ENCODE measurements around the gene PRKAG2.

DNA sequence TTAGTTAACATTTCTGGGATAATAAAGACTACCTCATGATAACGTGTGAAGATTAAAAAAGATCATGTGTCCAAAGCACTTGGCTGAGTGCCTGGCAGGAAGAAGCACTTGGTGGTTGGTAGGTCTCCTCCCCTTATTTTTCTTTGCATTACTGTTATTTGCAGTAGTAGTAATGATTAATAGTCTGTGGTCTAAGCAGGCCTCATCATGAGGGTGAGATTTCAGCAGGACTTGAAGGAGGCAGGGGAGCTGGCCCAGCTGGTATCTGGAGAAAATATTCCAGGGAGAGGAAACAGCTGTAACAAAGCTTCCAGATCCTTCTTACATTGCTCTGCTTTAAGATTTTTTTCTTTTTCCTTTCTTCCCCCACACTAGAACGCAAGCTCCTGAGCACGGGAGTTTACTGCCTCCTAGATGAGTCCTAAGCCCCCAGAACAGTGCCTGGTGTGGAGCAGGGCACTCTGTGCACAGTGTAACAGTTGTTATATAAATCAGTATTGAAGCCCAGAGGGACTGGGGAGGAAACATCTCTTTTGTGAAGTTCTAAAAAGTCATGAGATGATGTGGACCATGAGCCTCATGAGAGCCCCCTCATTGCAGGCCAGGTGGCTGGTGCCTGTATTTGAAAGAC, 326.1 kb downstream of the PRKAG2 start:
- TF ChIP-seq EP300 (IDR thresholded peaks at IDR 0.05; ENCODE audit: borderline replicate concordance) (no peak), TAF1 (IDR thresholded peaks at IDR 0.05; ENCODE audit: low read depth) (no peak), ZBTB7A (IDR thresholded peaks at IDR 0.05; ENCODE audit: low read depth) (no peak), FOXM1 (IDR thresholded peaks at IDR 0.05; ENCODE audit: borderline replicate concordance, low read depth) (no peak), RAD21 (IDR thresholded peaks at IDR 0.05; ENCODE audit: low read depth) (no peak), YY1 (IDR thresholded peaks at IDR 0.05; ENCODE audit: low read depth) (no peak), MAX (IDR thresholded peaks at IDR 0.05) (no peak), NFIC (IDR thresholded peaks at IDR 0.05) (no peak)
- TF ChIP-seq, protein P1, sequence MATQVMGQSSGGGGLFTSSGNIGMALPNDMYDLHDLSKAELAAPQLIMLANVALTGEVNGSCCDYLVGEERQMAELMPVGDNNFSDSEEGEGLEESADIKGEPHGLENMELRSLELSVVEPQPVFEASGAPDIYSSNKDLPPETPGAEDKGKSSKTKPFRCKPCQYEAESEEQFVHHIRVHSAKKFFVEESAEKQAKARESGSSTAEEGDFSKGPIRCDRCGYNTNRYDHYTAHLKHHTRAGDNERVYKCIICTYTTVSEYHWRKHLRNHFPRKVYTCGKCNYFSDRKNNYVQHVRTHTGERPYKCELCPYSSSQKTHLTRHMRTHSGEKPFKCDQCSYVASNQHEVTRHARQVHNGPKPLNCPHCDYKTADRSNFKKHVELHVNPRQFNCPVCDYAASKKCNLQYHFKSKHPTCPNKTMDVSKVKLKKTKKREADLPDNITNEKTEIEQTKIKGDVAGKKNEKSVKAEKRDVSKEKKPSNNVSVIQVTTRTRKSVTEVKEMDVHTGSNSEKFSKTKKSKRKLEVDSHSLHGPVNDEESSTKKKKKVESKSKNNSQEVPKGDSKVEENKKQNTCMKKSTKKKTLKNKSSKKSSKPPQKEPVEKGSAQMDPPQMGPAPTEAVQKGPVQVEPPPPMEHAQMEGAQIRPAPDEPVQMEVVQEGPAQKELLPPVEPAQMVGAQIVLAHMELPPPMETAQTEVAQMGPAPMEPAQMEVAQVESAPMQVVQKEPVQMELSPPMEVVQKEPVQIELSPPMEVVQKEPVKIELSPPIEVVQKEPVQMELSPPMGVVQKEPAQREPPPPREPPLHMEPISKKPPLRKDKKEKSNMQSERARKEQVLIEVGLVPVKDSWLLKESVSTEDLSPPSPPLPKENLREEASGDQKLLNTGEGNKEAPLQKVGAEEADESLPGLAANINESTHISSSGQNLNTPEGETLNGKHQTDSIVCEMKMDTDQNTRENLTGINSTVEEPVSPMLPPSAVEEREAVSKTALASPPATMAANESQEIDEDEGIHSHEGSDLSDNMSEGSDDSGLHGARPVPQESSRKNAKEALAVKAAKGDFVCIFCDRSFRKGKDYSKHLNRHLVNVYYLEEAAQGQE (IDR thresholded peaks at IDR 0.05; ENCODE audit: low read depth) = no peak
- TF ChIP-seq, protein P2, sequence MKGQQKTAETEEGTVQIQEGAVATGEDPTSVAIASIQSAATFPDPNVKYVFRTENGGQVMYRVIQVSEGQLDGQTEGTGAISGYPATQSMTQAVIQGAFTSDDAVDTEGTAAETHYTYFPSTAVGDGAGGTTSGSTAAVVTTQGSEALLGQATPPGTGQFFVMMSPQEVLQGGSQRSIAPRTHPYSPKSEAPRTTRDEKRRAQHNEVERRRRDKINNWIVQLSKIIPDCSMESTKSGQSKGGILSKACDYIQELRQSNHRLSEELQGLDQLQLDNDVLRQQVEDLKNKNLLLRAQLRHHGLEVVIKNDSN (IDR thresholded peaks at IDR 0.05) = no peak
